ENCODE results near the gene RPL10. TPM values are rescaled to one million over a fixed set of nuclear protein-coding genes. Genes with fewer than 3 reads are reported as not detected.
"Not testable (repeated sequence)": the region's sequence is repeated elsewhere in the genome, so short reads cannot be mapped to it uniquely, and the experiment has no call there.

The RPL10 gene
- total and polyA plus RNA-seq, 8 donors = 2,309 to 5,478 (median 4,751) TPM

- intact Hi-C loops (cut with DNase I) = no loop called here
- Histone ChIP-seq H3K36me3 (peaks cover 0 to 31% of the 10 kb centered on the region in 2 donors), H3K4me3 (peak overlapping the region; percentile 34 to 56), H3K4me1 (peaks cover 0 to 14% of the 10 kb centered on the region in 2 donors), H3K27me3 (no peaks in the 10 kb centered on the region), H3K9me3 (no peaks in the 10 kb centered on the region), H3K27ac (peak overlapping the region; percentile 96 to 98)
- DNase-seq (peak; percentile 49 to 92 (median 75)), ATAC-seq (peak; percentile 83)
- no peak for TF ChIP-seq CTCF (IDR thresholded peaks at IDR 0.05)
Observed at GRCh38 chrX:154396973-154397887, 947 bp upstream of the RPL10 start.

- Histone ChIP-seq H3K36me3 (peaks cover 0 to 45% of the 10 kb centered on the region in 2 donors), H3K9me3 (no peaks in the 10 kb centered on the region), H3K4me3 (peak overlapping the region; percentile 43 to 56), H3K27ac (peak overlapping the region; percentile 96 to 98), H3K4me1 (peaks cover 0 to 14% of the 10 kb centered on the region in 2 donors), H3K27me3 (no peaks in the 10 kb centered on the region)
- peak; percentile 74 to 78 for TF ChIP-seq CTCF (IDR thresholded peaks at IDR 0.05)
- peak; percentile 72 to 92 (median 84) for DNase-seq
- ATAC-seq = peak; percentile 72
- intact Hi-C loops (cut with DNase I) = no loop called here
Observed at GRCh38 chrX:154398668-154399526, 720 bp downstream of the RPL10 start.

GRCh38 chrX:154399527-154400368 is 1.6 kb downstream of the RPL10 start:
- intact Hi-C loops (cut with DNase I) = no loop called here
- no peak for ATAC-seq

GRCh38 chrX:154400369-154400817 is 2.2 kb downstream of the RPL10 start:
- peak overlapping the region in 1 of 2 donors; percentile 56 for H3K4me3 ChIP-seq
- intact Hi-C loops (cut with DNase I); DNase-seq; ATAC-seq; H3K9me3 ChIP-seq; H3K27me3 ChIP-seq; H3K27ac ChIP-seq: not testable (repeated sequence)
- peaks cover 0 to 54% of the 10 kb centered on the region in 2 donors for H3K36me3 ChIP-seq
- H3K4me1 ChIP-seq = peaks cover 0 to 14% of the 10 kb centered on the region in 2 donors

More at GRCh38 chrX:154399527-154400368, 1.6 kb downstream of the RPL10 start:
- no peaks in the 10 kb centered on the region for H3K9me3 ChIP-seq
- H3K27me3 ChIP-seq = no peaks in the 10 kb centered on the region
- peaks cover 0 to 14% of the 10 kb centered on the region in 2 donors for H3K4me1 ChIP-seq
- peak overlapping the region; percentile 43 to 56 for H3K4me3 ChIP-seq
- no peak for TF ChIP-seq CTCF (IDR thresholded peaks at IDR 0.05)
- H3K36me3 ChIP-seq = peaks cover 0 to 48% of the 10 kb centered on the region in 2 donors
- H3K27ac ChIP-seq = peak overlapping the region; percentile 96 to 98
- DNase-seq = no peak
